ENCODE results near the gene TM2D3. TPM values are rescaled to one million over a fixed set of nuclear protein-coding genes. Genes with fewer than 3 reads are reported as not detected.
A peak's percentile ranks its signal among the peaks of the same experiment; 100 is the strongest.
"Not testable (repeated sequence)": the region's sequence is repeated elsewhere in the genome, so short reads cannot be mapped to it uniquely, and the experiment has no call there.

Gene TM2D3
- total RNA-seq, 2 donors from 2014 or later, result 32.7 to 40.7 TPM

- Mint-ChIP-seq H3K9me3 (no peaks in the 10 kb centered on the region), H3K4me3 (peak overlapping the region in 1 of 2 donors; percentile 76), H3K36me3 (ENCODE audit: insufficient read depth in 2 of 2) (peaks cover 0 to 3% of the 10 kb centered on the region in 2 donors), H3K27ac (peak overlapping the region; percentile 82), H3K27me3 (ENCODE audit: low read depth) (no peaks in the 10 kb centered on the region), H3K4me1 (ENCODE audit: low read depth) (peaks cover 6% of the 10 kb centered on the region)
- ATAC-seq (replicated peaks in 1 of 2), result peak; percentile 78 to 95
- DNase-seq, result no peak
Observed at GRCh38 chr15:101675796-101676582, 23.8 kb upstream of the TM2D3 start.

- Mint-ChIP-seq H3K27me3 (ENCODE audit: low read depth) (no peaks in the 10 kb centered on the region), H3K4me1 (ENCODE audit: low read depth) (peaks cover 6% of the 10 kb centered on the region), H3K4me3 (peak overlapping the region in 1 of 2 donors; percentile 22), H3K36me3 (ENCODE audit: insufficient read depth in 2 of 2) (peaks cover 0 to 3% of the 10 kb centered on the region in 2 donors), H3K9me3 (no peaks in the 10 kb centered on the region), H3K27ac (peak overlapping the region; percentile 49)
- DNase-seq, result no peak
- ATAC-seq (replicated peaks in 1 of 2), result peak in 1 of 2 donors; percentile 62
Observed at GRCh38 chr15:101675015-101675414, 22.8 kb upstream of the TM2D3 start.

GRCh38 chr15:101672298-101672697 lies 20.1 kb upstream of the TM2D3 start:
- H3K27ac Mint-ChIP-seq, result peak overlapping the region; percentile 2

GRCh38 chr15:101669744-101670143 lies 17.6 kb upstream of the TM2D3 start:
- no peak for ATAC-seq (replicated peaks in 1 of 2)
- Mint-ChIP-seq H3K27ac (peak overlapping the region; percentile 93), H3K4me1 (ENCODE audit: low read depth) (no peaks in the 10 kb centered on the region)

More at GRCh38 chr15:101672298-101672697, 20.1 kb upstream of the TM2D3 start:
- H3K36me3 Mint-ChIP-seq (ENCODE audit: insufficient read depth in 2 of 2), result peaks cover 4 to 5% of the 10 kb centered on the region in 2 donors
- no peaks in the 10 kb centered on the region for H3K27me3 Mint-ChIP-seq (ENCODE audit: low read depth)
- no peaks in the 10 kb centered on the region for H3K9me3 Mint-ChIP-seq
- DNase-seq (no peak), ATAC-seq (replicated peaks in 1 of 2) (no peak)
- H3K4me1 Mint-ChIP-seq (ENCODE audit: low read depth), result peaks cover 6% of the 10 kb centered on the region
- H3K4me3 Mint-ChIP-seq, result no peak overlapping the region

GRCh38 chr15:101667881-101668280 lies 15.7 kb upstream of the TM2D3 start:
- peaks cover 4 to 5% of the 10 kb centered on the region in 2 donors for H3K36me3 Mint-ChIP-seq (ENCODE audit: insufficient read depth in 2 of 2)
- H3K9me3 Mint-ChIP-seq, result no peaks in the 10 kb centered on the region
- DNase-seq, result no peak
- no peak overlapping the region for H3K4me3 Mint-ChIP-seq
- H3K27ac Mint-ChIP-seq, result no peak overlapping the region
- no peaks in the 10 kb centered on the region for H3K27me3 Mint-ChIP-seq (ENCODE audit: low read depth)
- ATAC-seq (replicated peaks in 1 of 2), result no peak
- H3K4me1 Mint-ChIP-seq (ENCODE audit: low read depth), result peaks cover 7% of the 10 kb centered on the region

More at GRCh38 chr15:101669744-101670143, 17.6 kb upstream of the TM2D3 start:
- DNase-seq, result no peak
- Mint-ChIP-seq H3K4me3 (no peak overlapping the region), H3K36me3 (ENCODE audit: insufficient read depth in 2 of 2) (peaks cover 4 to 5% of the 10 kb centered on the region in 2 donors), H3K9me3 (no peaks in the 10 kb centered on the region), H3K27me3 (ENCODE audit: low read depth) (no peaks in the 10 kb centered on the region)

GRCh38 chr15:101664303-101664913 lies 12.2 kb upstream of the TM2D3 start:
- ATAC-seq (replicated peaks in 1 of 2) (no peak), DNase-seq (no peak)
- Mint-ChIP-seq H3K9me3 (no peaks in the 10 kb centered on the region), H3K4me1 (ENCODE audit: low read depth) (peaks cover 7% of the 10 kb centered on the region), H3K4me3 (no peak overlapping the region), H3K27me3 (ENCODE audit: low read depth) (no peaks in the 10 kb centered on the region), H3K36me3 (ENCODE audit: insufficient read depth in 2 of 2) (peaks cover 2 to 3% of the 10 kb centered on the region in 2 donors), H3K27ac (peak overlapping the region; percentile 64)

- Mint-ChIP-seq H3K27ac (no peak overlapping the region), H3K27me3 (ENCODE audit: low read depth) (no peaks in the 10 kb centered on the region), H3K4me3 (no peak overlapping the region), H3K9me3 (no peaks in the 10 kb centered on the region), H3K36me3 (ENCODE audit: insufficient read depth in 2 of 2) (no peaks in the 10 kb centered on the region), H3K4me1 (ENCODE audit: low read depth) (peaks cover 7% of the 10 kb centered on the region)
- ATAC-seq (replicated peaks in 1 of 2), result no peak
- DNase-seq, result no peak
Observed at GRCh38 chr15:101662203-101662602, 10.0 kb upstream of the TM2D3 start.

- Mint-ChIP-seq H3K4me3 (no peak overlapping the region), H3K9me3 (no peaks in the 10 kb centered on the region), H3K27ac (no peak overlapping the region), H3K27me3 (ENCODE audit: low read depth) (no peaks in the 10 kb centered on the region), H3K4me1 (ENCODE audit: low read depth) (peaks cover 7% of the 10 kb centered on the region), H3K36me3 (ENCODE audit: insufficient read depth in 2 of 2) (no peaks in the 10 kb centered on the region)
- ATAC-seq (replicated peaks in 1 of 2) (no peak), DNase-seq (no peak)
Observed at GRCh38 chr15:101660005-101660404, 7.8 kb upstream of the TM2D3 start.

- H3K27me3 Mint-ChIP-seq (ENCODE audit: low read depth), result no peaks in the 10 kb centered on the region
- no peaks in the 10 kb centered on the region for H3K36me3 Mint-ChIP-seq (ENCODE audit: insufficient read depth in 2 of 2)
- H3K9me3 Mint-ChIP-seq, result no peaks in the 10 kb centered on the region
- DNase-seq (no peak), ATAC-seq (replicated peaks in 1 of 2) (no peak)
- H3K27ac Mint-ChIP-seq, result no peak overlapping the region
- H3K4me3 Mint-ChIP-seq, result no peak overlapping the region
- peaks cover 14% of the 10 kb centered on the region for H3K4me1 Mint-ChIP-seq (ENCODE audit: low read depth)
Observed at GRCh38 chr15:101657968-101658784, 6.0 kb upstream of the TM2D3 start.

GRCh38 chr15:101657171-101657570 lies 5.0 kb upstream of the TM2D3 start:
- Mint-ChIP-seq H3K9me3 (no peaks in the 10 kb centered on the region), H3K36me3 (ENCODE audit: insufficient read depth in 2 of 2) (no peaks in the 10 kb centered on the region), H3K27ac (no peak overlapping the region), H3K4me1 (ENCODE audit: low read depth) (peaks cover 14% of the 10 kb centered on the region), H3K4me3 (no peak overlapping the region), H3K27me3 (ENCODE audit: low read depth) (no peaks in the 10 kb centered on the region)
- no peak for DNase-seq
- ATAC-seq (replicated peaks in 1 of 2), result no peak

- H3K27me3 Mint-ChIP-seq (ENCODE audit: low read depth); ATAC-seq (replicated peaks in 1 of 2); H3K36me3 Mint-ChIP-seq (ENCODE audit: insufficient read depth in 2 of 2); H3K9me3 Mint-ChIP-seq: not testable (repeated sequence)
- DNase-seq, result peak in 1 of 2 donors; percentile 38
- H3K4me1 Mint-ChIP-seq (ENCODE audit: low read depth), result peaks cover 32% of the 10 kb centered on the region
- peak overlapping the region; percentile 29 to 99 for H3K4me3 Mint-ChIP-seq
- peak overlapping the region; percentile 89 for H3K27ac Mint-ChIP-seq
Observed at GRCh38 chr15:101654624-101655337, 2.6 kb upstream of the TM2D3 start.

GRCh38 chr15:101654171-101654570 lies 2.0 kb upstream of the TM2D3 start:
- DNase-seq (no peak), ATAC-seq (replicated peaks in 1 of 2) (no peak)
- Mint-ChIP-seq H3K36me3 (ENCODE audit: insufficient read depth in 2 of 2) (peaks cover 2 to 7% of the 10 kb centered on the region in 2 donors), H3K4me3 (peak overlapping the region; percentile 29 to 99), H3K4me1 (ENCODE audit: low read depth) (peaks cover 38% of the 10 kb centered on the region), H3K27ac (peak overlapping the region; percentile 89), H3K27me3 (ENCODE audit: low read depth) (no peaks in the 10 kb centered on the region), H3K9me3 (no peaks in the 10 kb centered on the region)
